K562 (cell line): ENCODE data around the gene SPATS2.

ENCODE experiments used
- BHLHE40 ChIP-seq: IDR thresholded peaks from 2 replicates; pipeline ENCODE4 v1.6.1; 2011; ENCODE audit warnings: low read length, improper control_type of control experiment
- CEBPG ChIP-seq, 3 experiments: fragments of 200-800 bp in 1 of 3; sonication (Bioruptor generic) in 1 of 3; sonication (generic) in 1 of 3; formaldehyde crosslinking in 1 of 3; IDR thresholded peaks in 2 of 3; conservative IDR thresholded peaks in 1 of 3; 2 replicates each; pipeline versions ENCODE4 v1.6.1 to v1.8.0; 2016 to 2022; ENCODE audit warnings: missing compliant biosample characterization in 2 of 3, missing genetic modification characterization in 2 of 3, mild to moderate bottlenecking in 1 of 3, missing genetic modification reagents in 1 of 3
- CTCF ChIP-seq, 3 experiments: IDR thresholded peaks in 2 of 3; conservative IDR thresholded peaks in 1 of 3; 2 replicates each; pipeline ENCODE4 v1.5.1; 2011 to 2012; ENCODE audit warnings: low read length in 3 of 3, mild to moderate bottlenecking in 3 of 3, control low read depth in 2 of 3, improper control_type of control experiment in 1 of 3, inconsistent platforms in 1 of 3, low read depth in 1 of 3, mixed read lengths in 1 of 3, moderate library complexity in 1 of 3; ENCODE audit not compliant: insufficient read depth in 2 of 3
- ESRRA ChIP-seq: fragments of 450-650 bp; IDR thresholded peaks from 2 replicates; pipeline ENCODE4 v1.6.1; 2014; ENCODE audit warnings: low read depth, mild to moderate bottlenecking, moderate library complexity, borderline replicate concordance
- TCF3 ChIP-seq: sonication (generic); formaldehyde crosslinking; IDR thresholded peaks from 2 replicates; pipeline ENCODE4 v1.4.0; 2020; ENCODE audit warnings: mild to moderate bottlenecking, missing genetic modification reagents
- ZNF224 ChIP-seq: sonication (generic); formaldehyde crosslinking; IDR thresholded peaks from 2 replicates; pipeline ENCODE4 v1.8.0; 2022; ENCODE audit warnings: mild to moderate bottlenecking, missing genetic modification reagents
- ZNF274 ChIP-seq: IDR thresholded peaks from 2 replicates; pipeline ENCODE4 v1.6.1; 2011; ENCODE audit warnings: low read depth, mild to moderate bottlenecking, low read length, moderate library complexity, borderline replicate concordance
- ZNF280A ChIP-seq: fragments of 450-650 bp; IDR thresholded peaks from 2 replicates; pipeline ENCODE4 v1.6.1; 2018; ENCODE audit warnings: mild to moderate bottlenecking, low read depth; ENCODE audit not compliant: partially characterized antibody
- ZNF384 ChIP-seq: IDR thresholded peaks from 2 replicates; pipeline ENCODE4 v1.6.1; 2012; ENCODE audit warnings: low read depth, low read length, improper control_type of control experiment
- ZNF507 ChIP-seq: conservative IDR thresholded peaks from 2 replicates; pipeline ENCODE4 v1.6.1; 2017; ENCODE audit warnings: missing genetic modification characterization, missing compliant biosample characterization
- ZNF589 ChIP-seq: fragments of 200-800 bp; sonication (Bioruptor generic); IDR thresholded peaks from 2 replicates; pipeline ENCODE4 v1.6.1; 2016; ENCODE audit warnings: low read depth, missing genetic modification characterization, missing compliant biosample characterization

- TF ChIP-seq ESRRA (no peak), ZNF384 (no peak), ZNF274 (no peak), CTCF (IDR thresholded peaks at IDR 0.05 in 2 of 3, conservative IDR thresholded peaks at IDR 0.05 in 1 of 3; ENCODE audit: insufficient read depth in 2 of 3, low read depth in 1 of 3, low read length in 3 of 3) (no peak), ZNF589 (CRISPR knock-in tag) (no peak), ZNF280A (no peak), CEBPG (CRISPR knock-in tag; IDR thresholded peaks at IDR 0.05) (no peak), CEBPG (tag; conservative IDR thresholded peaks at IDR 0.05 in 1 of 2, IDR thresholded peaks at IDR 0.05 in 1 of 2) (no peak), BHLHE40 (no peak), TCF3 (CRISPR knock-in tag) (no peak), ZNF507 (tag) (no peak), ZNF224 (no peak)
Measured at GRCh38 chr12:49558526-49558925, 191.3 kb downstream of the SPATS2 start.
